ENCODE measurements around the gene SPDYC. TPM values are rescaled to one million over a fixed set of nuclear protein-coding genes. Genes with fewer than 3 reads are reported as not detected.

SPDYC gene
- total and polyA plus RNA-seq, 2 of the 13 experiments (the other 11 are each of a cell fraction or from before 2014, with no cell fraction given): 0.15 to 0.33 TPM

GRCh38 chr11:65194564-65194963, 24.5 kb downstream of the SPDYC start:
- ChIA-PET CTCF (ENCODE audit: low intra/inter-chr PET ratio, low total read pairs) (no interaction called here), POLR2A (no interaction called here)
- Histone ChIP-seq H3K36me3 (replicated peaks in 1 of 2; ENCODE audit: control insufficient read depth in 1 of 2, insufficient read depth in 2 of 2, low read length in 2 of 2) (peaks cover 6 to 27% of the 10 kb centered on the region in 2 experiments), H3K9ac (ENCODE audit: insufficient read depth, low read depth, low read length) (no peak overlapping the region), H3K79me2 (ENCODE audit: insufficient read depth, low read length) (no peaks in the 10 kb centered on the region), H3K9me3 (ENCODE audit: low read length) (no peaks in the 10 kb centered on the region), H3K27me3 (ENCODE audit: control insufficient read depth in 1 of 2, insufficient read depth in 2 of 2, low read length in 2 of 2) (no peaks in the 10 kb centered on the region; a peak in 1 of 5 replicates), H4K20me1 (ENCODE audit: insufficient read depth, low read length) (no peaks in the 10 kb centered on the region), H3K27ac (ENCODE audit: extremely low read length, insufficient read depth, low read length) (no peak overlapping the region), H3K4me2 (ENCODE audit: low read depth, low read length) (no peak overlapping the region), H3K4me3 (replicated peaks in 1 of 3; ENCODE audit: insufficient read depth in 1 of 3, low read depth in 2 of 3, low read length in 3 of 3) (no peak overlapping the region), H2AFZ (ENCODE audit: low read length) (no peak overlapping the region), H3K4me1 (ENCODE audit: insufficient read depth, low read length) (no peaks in the 10 kb centered on the region)
- 97% methylated on average over 2 of the region's 2 CpGs for WGBS (ENCODE audit: low lambda C conversion rate)
- intact Hi-C loops (cut with micrococcal nuclease; ENCODE audit: unreplicated experiment) (no loop called here), in situ Hi-C loops (cut with HindIII; ENCODE audit: extremely low pct_ligation_motif_present, low pct_unique_long_range_greater_than_20kb) (no loop called here)
- FAIRE-seq: no peak
- no TSS peak for BruUV-seq (replicated peaks)
- no peak for ATAC-seq
- TF ChIP-seq NFKBIZ (CRISPR knock-in tag; IDR thresholded peaks at IDR 0.05) (no peak), ZNF746 (CRISPR knock-in tag; IDR thresholded peaks at IDR 0.05) (no peak), ZNF484 (CRISPR knock-in tag; IDR thresholded peaks at IDR 0.05; ENCODE audit: borderline replicate concordance, low read depth) (no peak), AGO2 (optimal IDR thresholded peaks at IDR 0.05; ENCODE audit: low read depth, low read length) (no peak)
- DNase-seq (ENCODE audit: low spot score): no peak

GRCh38 chr11:65204143-65204542, 34.1 kb downstream of the SPDYC start:
- no peak for TF ChIP-seq KLF16 (CRISPR knock-in tag; IDR thresholded peaks at IDR 0.05)
- no peak for TF ChIP-seq EZH2 (conservative IDR thresholded peaks at IDR 0.05; ENCODE audit: low read depth, low read length)
- TF ChIP-seq SNAPC2 (CRISPR knock-in tag; IDR thresholded peaks at IDR 0.05): no peak
- no peak for TF ChIP-seq FUBP1 (CRISPR knock-in tag; IDR thresholded peaks at IDR 0.05; ENCODE audit: borderline replicate concordance)
- TF ChIP-seq RARG (CRISPR knock-in tag; IDR thresholded peaks at IDR 0.05; ENCODE audit: low read depth): no peak
- TF ChIP-seq GABPB1 (CRISPR knock-in tag; IDR thresholded peaks at IDR 0.05): no peak
- no peak for TF ChIP-seq IRX3 (CRISPR knock-in tag; IDR thresholded peaks at IDR 0.05; ENCODE audit: borderline replicate concordance, low read depth)
- no peak for TF ChIP-seq CBX1 (IDR thresholded peaks at IDR 0.05; ENCODE audit: low read depth)
- TF ChIP-seq BRF2 (CRISPR knock-in tag; IDR thresholded peaks at IDR 0.05): no peak
- no peak for TF ChIP-seq ZNF331 (CRISPR knock-in tag; IDR thresholded peaks at IDR 0.05)
- Histone ChIP-seq H3K9ac (ENCODE audit: insufficient read depth, low read depth, low read length) (no peak overlapping the region), H3K36me3 (replicated peaks in 1 of 2; ENCODE audit: control insufficient read depth in 1 of 2, insufficient read depth in 2 of 2, low read length in 2 of 2) (peaks cover 21 to 36% of the 10 kb centered on the region in 2 experiments), H3K79me2 (ENCODE audit: insufficient read depth, low read length) (no peaks in the 10 kb centered on the region), H3K4me3 (replicated peaks in 1 of 3; ENCODE audit: insufficient read depth in 1 of 3, low read depth in 2 of 3, low read length in 3 of 3) (no peak overlapping the region), H2AFZ (ENCODE audit: low read length) (no peak overlapping the region), H3K4me2 (ENCODE audit: low read depth, low read length) (no peak overlapping the region), H3K27ac (ENCODE audit: extremely low read length, insufficient read depth, low read length) (no peak overlapping the region), H3K27me3 (ENCODE audit: control insufficient read depth in 1 of 2, insufficient read depth in 2 of 2, low read length in 2 of 2) (no peaks in the 10 kb centered on the region), H3K9me3 (ENCODE audit: low read length) (no peaks in the 10 kb centered on the region), H4K20me1 (ENCODE audit: insufficient read depth, low read length) (no peaks in the 10 kb centered on the region), H3K4me1 (ENCODE audit: insufficient read depth, low read length) (no peaks in the 10 kb centered on the region)
- intact Hi-C loops (cut with micrococcal nuclease; ENCODE audit: unreplicated experiment) (loop anchor here (2.0 kb wide), 1 partner anchor 51 kb away; no protein-coding TSS in a partner anchor), in situ Hi-C loops (cut with HindIII; ENCODE audit: extremely low pct_ligation_motif_present, low pct_unique_long_range_greater_than_20kb) (no loop called here)
- ChIA-PET POLR2A (interaction anchor here (1.2 kb wide), 1 partner anchor 38 kb away, joined by 3 read pairs; no protein-coding TSS in a partner anchor), CTCF (ENCODE audit: low intra/inter-chr PET ratio, low total read pairs) (interaction anchor here (1.3 to 1.8 kb wide), 4 partner anchors 21 to 125 kb away, joined by 3 to 7 read pairs (median 6); no protein-coding TSS in a partner anchor)
- DNase-seq (ENCODE audit: low spot score): no peak
- no peak for FAIRE-seq
- WGBS (ENCODE audit: low lambda C conversion rate): 95% methylated on average over 15 of the region's 15 CpGs
- BruUV-seq (replicated peaks): no TSS peak
- ATAC-seq: no peak; the same call in 1 of the 3 replicates

Data from HepG2 (cell line).